ENCODE measurements around the gene DDI2.

Gene DDI2

DNA sequence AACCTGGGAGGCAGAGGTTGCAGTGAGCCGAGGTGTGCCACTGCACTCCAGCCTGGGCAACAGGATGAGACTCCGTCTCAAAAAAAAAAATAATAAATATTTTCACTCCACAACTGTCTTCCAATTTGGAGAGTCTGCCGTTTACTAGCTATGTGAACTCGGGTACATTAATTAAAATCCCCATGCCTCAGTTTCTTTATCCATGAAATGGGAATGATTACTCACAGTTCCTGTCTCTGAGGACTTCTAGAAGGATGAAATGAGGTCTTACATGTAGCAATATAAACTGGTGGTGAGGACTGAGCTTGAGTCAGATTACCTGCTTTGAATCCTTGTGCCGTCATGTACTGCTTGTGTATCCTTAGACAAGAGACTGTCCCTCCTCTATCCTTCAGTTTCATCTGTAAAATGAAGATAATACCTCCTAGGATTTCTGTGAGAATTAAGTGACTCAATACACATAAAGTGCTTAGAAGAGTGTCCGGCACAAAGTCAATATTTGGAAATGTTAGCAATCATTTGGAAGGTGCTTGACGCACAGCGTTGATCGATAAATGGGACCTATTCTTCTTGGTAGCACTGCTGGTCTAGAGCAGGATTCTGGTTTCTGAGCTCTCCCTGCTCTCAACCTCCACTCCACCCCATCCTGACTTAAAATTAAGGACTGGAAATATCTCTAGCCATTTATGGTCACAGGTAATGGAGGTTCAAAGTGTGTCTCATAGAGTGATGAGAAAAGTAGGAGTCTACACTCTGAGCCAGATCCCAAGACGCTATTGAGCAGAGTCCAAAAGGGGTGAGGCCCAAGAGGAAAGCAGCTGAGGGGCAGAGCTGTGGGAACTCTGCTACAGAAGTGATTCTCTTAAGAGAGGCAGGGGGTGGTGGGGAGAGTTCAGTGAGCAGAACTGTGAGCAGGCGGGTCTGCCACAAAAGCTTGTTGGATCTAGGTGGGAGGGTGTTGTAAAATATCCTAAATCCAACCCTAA is 11.6 kb upstream of the DDI2 start:
- DNase-seq = no peak

DNA sequence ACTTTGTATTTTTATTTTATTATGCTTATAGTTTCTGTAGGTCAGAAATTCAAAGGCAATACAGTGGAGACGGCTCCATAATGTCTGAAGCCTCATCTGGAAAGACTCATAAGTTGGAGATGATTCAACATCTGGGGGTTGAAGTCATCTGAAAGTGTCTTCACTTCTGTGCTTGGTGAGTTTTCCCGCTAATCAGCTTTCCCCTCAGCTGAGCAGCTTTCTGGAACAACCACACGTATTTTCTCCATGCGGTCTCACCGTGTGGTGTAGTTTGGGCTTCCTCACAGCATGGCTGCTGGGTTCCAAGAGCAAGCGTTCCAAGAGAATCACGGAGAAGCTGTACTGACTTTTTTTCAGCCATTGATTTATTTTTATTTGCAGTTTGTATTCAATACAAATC is 7.6 kb upstream of the DDI2 start:
- no peak for DNase-seq

DNA sequence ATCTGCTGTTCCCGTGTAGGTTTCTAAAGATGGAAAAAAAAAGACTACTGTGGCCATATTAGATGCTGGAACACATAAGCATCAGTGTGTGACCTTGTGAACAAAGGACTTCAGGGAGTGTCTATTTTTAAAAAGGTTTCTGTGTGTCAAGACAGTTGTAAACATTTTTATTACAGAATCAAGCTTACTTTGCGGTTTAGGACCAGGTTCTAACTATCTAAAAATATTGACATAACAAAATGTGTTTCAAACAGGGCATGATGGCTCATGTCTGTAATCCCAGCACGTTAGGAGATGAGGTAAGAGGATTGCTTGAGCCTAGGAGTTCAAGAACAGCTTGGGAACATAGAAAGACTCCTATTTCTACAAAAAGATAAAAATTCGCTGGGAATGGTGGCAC is 7.1 kb upstream of the DDI2 start:
- DNase-seq = no peak

DNA sequence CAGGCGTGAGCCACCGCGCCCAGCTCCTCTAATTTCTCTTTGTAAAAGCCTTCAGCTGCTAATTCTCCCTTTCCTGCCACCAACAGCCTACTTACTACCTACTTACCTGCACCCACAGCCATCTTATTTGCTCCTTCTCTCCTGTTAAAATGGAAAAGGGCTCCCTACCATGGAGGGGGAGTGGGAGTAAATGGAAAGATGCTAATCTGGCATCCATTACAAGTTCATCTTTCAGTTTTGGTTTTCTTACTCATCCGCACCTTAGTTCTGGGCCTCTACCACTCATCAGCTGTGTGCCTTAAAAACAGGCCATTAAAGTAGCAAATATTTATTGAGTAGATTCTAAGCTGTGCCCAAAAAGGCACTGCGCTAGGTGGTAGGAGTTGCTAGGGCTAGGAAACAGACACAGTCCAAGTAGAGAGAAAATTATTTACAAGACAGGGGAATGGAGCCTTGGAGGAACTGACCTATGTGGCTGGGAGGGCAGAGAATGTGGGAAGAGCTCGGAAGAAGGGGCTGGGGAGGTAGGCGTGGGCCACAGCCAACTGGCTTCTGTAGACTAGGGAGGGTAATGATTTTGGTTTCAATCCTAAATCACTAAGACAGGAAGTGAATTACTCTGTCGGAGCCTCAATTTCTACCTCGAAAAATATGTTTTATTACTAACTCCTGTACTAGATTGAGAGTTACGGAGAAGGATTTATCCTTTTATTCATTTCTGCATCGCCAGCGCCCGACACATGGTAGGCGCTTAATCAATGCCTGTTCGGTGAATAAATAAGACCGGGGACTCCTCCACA is 685 bp upstream of the DDI2 start:
- no peak for DNase-seq

DNA sequence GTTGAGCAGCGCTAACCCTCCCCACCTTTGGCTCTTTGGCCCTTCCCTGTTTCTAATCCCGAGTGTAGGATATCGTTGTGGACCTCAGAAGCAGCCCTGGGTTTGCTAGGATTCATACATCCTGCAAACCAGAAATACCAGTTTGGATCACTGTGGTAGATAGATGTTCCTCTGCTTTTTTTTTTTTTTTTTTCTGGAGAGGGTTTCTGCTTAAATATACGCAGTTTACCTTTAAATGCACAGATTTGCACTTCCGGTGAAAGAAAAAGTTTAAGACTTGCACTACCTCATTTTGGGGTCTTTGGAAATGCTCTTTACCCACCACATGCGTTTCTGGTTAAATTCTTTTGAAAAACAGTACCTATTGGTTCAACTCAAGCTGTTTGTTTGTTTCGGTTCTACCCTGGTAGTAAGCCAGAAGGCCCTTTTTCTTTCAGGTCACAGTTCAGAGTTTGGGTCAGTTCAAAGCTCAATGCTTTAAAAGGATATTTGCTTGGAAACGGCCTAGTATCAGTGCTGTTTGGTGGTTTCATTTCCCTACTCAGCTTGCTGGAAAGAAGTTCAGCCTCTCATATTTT is 908 bp downstream of the DDI2 start:
- DNase-seq = peak; percentile 43

DNA sequence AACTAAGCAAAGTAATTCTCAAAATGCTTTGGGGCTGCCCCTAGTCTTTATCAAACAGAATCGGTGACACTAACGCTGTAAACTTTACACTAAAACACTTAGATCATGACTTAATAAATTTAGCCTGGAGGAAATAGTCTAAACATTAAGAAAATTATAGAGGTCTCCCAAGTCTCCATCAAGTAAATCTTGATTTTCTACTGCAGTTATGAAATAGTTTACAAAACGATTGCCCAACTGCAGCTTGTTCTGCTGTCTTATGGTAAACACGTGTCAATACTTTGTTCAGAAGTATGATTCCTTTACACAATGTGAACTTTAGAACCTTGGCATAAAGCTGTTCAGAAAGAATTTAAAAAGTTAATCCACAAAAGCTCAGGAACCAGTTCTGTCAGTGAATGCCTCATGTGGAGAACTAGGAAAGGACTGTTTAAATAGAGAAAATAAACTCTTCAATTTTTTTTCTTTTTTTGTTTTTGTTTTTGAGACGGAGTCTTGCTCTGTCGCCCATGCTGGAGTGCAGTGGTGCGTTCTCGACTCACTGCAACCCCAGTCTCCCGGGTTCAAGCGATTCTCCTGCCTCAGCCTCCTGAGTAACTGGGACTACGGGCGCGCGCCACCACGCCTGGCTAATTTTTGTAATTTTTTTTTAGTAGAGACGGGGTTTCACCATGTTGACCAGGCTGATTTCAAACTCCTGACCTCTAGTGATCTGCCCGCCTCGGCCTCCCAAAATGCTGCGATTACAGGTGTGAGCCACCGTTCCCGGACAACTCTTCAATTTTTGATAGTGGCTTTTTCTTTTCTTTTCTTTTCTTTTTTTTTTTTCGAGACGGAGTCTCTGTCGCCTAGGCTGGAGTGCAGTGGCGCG is 1.6 kb downstream of the DDI2 start:
- DNase-seq = no peak

DNA sequence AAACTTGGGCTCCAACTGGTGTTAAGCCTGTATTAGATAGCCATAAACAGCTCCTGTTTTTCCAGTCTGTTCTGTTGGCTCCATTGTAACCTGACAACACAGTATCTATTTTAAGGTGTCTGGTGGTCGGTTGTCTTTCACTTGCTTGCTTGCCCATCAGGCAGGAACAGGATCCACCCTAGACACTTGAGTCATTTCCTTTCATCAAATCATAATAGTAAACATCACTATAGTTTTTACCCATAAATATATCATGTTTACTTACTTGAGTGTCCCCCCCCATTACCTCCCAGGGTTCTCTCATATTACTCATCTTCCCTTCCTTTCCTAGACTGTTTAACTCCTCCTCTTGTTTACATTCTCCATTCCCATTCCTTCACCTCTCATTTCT is 2.9 kb downstream of the DDI2 start:
- peak; percentile 39 for DNase-seq

DNA sequence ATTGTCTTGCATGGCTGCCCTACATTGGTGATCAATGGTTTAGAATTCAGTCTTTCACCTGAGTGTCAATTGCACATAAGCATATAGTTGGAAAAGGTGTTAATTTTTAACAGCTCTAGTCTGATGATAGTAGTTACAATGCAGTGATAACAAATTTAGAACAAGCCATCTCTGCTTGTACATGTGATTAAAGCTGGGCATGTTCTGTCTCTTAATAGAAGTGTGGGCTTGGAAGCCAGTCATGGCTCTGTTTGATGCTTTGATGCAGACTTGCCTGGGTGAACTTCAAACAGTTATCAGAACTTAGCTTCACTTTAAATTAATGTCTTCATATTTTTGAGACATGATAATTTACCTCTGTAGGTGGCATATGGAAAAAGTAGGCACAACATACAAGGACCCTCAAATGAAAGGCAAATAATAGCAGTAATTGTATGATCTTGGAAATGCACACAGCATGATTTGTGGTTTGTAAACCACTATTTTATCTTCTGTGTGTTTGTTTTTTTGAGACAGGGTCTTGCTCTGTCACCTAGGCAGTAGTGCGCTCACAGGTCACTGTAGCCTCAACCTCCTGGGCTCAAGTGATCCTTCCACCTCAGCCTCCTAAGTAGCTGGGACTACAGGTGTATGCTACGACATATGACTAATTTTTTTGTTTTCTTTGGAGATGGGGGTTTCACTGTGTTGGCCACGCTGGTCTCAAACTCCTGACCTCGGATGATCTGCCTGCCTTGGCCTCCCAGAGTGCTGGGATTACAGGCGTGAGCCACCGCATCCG is 3.8 kb downstream of the DDI2 start:
- DNase-seq = no peak

DNA sequence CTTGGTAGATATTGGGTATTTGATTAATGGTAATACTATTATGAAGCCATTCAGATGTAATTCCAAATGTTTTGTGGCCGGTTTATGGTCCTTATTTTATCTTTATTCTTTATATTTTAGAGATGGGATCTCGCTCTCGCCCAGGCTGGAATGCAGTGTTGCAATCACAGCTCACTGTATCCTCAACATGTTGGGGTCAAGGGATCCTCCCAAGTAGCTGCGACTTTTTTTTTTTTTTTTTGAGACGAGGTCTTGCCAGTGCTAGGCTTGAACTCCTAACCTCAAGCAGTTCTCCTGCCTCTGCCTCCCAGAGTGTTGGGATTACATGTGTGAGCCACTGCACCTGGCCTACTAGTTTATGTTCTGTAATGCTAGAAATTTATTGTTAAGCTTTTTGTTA is 4.7 kb downstream of the DDI2 start:
- DNase-seq = no peak

DNA sequence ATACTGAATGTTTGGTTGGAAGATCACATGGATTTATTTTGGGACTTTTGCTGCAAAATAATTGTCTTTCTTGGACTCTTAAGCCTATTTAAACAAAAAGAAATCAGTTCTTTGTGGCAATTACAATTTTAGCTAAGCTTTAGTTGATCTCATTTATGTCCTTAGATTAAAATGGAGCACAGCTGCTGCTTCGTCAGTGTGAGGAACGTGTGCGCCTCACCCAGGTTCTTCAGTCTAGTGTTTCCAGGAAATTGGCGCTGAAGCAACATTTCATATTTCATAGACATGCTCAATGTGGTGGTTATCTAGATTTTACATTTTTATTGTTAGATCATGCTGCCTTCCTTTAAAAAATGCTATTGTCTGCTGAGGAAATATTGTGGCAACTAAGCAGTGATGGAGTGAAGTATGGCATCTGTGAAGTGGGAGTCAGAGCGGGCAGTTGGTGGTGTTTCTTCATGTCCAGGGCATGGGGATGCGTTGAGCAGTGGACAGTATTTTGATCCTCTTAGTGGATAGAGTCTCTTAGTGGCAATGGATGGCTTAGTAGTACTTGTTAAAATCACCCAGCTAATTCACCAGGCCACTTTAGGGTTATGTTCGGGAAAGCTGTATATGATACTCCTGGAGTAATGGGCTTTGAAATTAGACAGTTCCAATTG is 5.6 kb downstream of the DDI2 start:
- DNase-seq = no peak

DNA sequence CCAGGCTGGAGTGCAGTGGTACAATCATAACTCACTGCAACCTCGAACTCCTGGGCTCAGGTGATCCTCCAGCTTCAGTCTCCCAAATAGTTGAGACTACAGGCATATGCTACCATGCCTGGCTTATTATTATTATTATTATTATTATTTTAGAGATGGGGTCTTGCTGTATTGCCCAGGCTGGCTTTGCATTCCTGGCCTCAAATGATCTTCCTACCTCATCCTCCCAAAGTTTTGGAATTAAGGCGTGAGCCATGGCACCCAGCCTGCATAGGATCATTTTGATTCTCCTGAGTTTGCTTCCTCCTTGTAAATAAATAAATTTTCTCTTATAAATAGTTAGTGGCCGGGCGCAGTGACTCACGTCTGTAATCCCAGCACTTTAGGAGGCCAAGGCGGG is 6.2 kb downstream of the DDI2 start:
- DNase-seq = no peak

DNA sequence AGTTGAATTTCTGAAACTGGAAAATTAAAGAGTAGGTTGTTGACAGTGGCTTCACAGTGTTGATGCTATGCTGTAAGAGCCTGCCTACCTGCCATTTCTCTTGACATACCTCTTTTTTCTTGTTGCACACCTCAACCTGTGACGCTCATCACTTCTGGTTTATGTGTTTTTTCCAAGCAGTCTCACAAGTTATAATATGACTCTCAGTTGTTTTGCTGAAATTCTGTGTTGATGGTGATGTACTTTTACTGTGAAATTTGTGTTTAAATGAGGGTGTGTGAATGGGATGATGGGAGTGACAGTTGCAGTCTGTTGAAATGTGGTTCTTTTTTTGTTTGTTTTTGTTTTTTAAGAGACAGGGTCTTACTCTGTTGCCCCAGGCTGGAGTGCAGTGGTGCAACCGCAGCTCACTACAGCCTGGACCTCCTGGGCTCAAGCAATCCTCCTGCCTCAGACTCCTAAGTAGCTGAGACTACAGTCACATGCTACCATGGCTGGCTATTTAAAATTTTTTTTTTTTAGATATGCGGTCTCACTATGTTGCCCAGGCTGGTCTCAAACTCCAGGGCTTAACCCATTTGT is 7.0 kb downstream of the DDI2 start:
- no peak for DNase-seq

DNA sequence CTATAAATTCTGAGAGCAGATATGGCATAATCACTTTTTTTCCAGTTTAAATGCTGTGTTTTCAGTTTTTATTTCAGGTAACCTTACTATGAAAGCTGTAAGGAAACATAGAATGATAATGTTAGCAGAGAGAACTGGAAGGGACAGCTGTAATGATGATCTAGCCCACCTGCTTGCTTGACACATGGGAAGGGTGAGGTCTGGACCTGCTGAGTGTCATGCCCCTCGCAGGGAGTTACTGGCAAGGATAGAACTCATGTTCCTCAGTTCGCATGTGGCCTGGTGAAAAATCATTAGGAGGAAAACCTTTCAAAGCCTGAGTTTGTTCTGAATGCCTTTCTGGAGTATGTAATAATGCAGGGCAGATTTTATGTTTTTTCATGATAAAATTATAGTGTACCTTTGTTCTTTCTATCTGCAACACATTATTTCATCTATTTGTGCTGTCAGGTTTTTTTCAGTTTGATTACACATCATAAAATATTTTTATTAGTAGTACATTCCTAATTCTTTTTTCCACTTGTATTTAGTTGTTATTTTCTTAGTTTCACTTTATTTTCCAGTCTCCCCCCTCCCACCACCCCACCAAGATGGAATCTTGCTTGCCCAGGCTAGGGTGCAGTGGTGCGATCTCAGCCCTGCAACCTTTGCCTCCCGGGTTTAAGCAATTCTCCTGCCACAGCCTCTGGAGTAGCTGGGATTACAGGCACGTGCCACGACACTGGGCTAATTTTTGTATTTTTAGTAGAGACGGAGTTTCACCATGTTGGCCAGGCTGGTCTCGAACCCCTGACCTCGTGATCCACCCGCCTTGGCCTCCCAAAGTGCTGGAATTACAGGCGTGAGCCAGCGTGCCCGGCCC is 8.0 kb downstream of the DDI2 start:
- DNase-seq = no peak

DNA sequence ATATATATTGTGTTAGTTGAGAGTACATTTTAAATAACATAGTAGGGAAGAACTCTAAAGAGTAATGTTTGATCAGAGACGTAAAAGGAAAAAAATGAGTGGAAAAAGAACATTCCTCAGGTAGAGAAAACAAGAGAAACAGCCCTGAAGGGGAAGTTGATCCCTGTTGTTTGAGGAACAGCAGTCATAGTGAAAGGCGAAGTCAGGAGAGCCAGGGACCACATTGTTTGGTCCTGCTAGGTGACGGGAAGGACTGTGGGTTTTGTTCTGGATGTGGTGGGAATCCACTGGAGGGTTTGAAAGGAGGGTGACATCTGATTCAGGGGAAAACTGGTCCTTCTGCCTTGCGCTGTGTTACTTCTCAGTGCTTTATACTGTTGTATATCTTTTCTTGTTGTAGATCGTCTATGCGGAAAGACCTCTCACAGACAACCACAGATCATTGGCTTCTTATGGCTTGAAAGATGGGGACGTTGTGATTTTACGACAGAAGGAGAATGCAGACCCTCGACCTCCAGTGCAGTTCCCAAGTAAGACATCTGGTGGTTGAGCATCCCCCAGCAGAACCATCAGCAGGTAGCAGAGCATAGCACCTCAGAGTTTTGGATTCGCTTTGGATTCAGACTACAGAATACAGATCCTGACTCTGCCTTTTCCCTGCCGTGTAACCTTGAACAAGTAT is 9.2 kb downstream of the DDI2 start:
- no peak for DNase-seq

DNA sequence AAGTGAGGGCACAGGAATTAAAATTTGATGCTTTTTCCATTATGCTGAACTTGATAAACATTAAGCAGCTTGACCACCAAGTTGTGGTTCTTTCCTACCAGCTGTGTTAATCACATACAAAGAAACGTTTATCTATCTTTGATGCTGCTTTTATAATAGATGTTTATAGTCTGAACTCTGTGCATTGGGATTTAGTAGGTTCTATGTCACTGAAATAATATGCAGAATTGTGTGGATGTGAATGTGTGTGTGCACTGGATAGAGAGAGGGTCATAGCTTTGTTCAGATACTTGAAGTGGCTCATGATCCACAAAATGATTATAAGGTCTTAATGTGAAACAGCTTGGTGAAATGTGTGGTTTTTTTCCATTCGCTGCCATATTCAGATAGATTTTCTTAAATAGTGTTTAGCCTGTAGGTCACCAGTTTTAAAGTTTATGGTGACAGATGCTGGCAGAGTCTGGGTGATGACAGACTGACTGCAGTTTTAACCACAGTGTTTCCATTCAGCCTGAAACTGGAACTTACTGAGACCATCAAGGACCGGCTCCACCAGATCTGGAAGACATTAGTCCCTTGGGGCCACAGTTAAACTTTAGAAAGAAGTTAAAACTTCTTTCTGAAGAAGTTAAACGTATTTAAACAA is 10.2 kb downstream of the DDI2 start:
- peak; percentile 40 for DNase-seq

DNA sequence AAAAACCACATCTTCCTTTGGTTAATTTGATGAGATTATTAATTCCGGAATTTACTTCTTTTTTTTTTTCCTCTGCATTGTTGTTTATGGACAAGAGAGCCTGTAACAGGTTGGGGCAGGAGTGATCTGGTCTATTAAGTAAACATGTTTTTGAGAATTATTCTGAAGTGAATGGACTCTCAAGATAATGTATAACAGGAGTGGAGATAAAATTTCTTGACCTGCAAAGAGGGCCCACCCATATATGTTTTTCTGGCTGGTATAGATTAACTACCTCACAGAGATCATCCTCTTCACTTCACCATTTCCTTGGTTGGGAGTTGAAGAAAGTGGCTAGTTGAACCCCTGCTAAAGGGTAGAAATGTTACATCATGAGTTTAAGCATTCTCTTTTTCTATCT is 10.7 kb downstream of the DDI2 start:
- no peak for DNase-seq

DNA sequence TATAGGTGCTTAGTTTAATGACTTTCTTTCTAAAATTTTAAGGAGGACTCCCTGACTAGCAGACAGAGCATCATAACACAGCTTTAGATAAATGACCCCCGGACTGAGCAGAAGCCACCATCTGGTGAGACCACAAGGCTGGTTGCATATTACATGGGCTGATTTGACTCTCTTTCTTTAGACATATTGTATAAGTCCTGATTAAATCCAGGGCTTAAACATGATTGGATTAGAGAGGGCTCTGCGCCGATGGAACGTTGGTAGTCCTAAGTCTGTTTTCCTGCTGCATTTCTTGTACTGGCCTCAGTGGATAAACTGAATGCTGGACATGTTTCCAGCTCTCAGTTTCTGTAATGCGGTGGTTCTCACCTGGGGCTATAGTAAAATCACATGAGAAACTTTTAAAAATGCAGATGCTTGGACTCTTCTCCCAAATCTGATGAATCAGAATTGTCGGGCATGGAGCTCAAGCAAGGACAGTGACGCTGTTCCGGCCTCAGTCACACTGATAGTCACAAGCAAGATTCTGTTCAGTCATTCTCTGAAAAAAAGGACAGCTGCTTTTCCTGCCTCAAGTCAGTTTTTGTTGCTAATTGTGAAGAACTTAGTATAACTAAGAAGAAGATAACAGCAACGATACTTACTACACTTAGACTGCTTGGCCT is 16.6 kb downstream of the DDI2 start:
- DNase-seq = no peak

DNA sequence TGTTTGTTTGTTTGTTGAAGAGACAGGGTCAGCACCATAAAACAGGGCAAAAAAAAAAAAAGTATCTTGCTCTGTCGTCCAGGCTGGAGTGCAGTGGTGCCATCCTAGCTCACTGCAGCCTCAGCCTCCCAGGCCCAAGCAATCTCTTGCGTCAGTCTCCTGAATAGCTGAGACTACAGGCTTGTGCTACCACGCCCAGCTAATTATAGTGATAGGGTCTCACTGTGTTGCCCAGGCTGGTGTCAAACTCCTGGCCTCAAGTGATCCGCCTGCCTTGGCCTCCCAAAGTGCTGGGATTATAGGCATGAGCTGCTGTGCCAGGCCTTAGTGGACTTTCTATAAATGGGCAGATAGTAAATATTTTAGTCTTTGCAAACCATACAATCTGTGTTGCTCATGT is 19.2 kb downstream of the DDI2 start:
- DNase-seq = no peak

Measured in activated CD4-positive, alpha-beta T cell treated with anti-CD3 and anti-CD28 coated beads, Interleukin-10, Interleukin-2, amounts not matched to agents 100 ng/mL and 50 ng/mL, durations not matched to agents 16 hours and 8 hours (primary cell).